ENCODE measurements around the gene OBP2A. TPM values are rescaled to one million over a fixed set of nuclear protein-coding genes. Genes with fewer than 3 reads are reported as not detected.
"Not testable (repeated sequence)": the region's sequence is repeated elsewhere in the genome, so short reads cannot be mapped to it uniquely, and the experiment has no call there.

OBP2A gene
- total RNA-seq, 1 donor from 2014 or later = not detected

DNA sequence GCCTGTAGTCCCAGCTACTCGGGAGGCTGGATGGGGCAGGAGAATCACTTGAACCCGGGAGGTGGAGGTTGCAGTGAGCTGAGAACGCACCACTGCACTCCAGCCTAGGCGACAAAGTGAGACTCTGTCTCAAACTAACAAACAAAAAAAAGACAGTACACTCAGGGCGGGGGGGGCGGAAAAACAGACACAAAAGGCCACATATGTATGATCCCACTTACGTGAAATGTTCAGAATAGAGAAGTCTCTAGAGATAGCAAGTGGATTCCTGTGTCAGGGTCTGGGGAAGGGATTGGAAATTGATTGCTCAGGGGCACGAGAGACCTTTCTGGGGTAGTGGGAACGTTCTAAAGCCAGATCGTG, 33.7 kb upstream of the OBP2A start:
- no peak for DNase-seq (ENCODE audit: low spot score)

DNA sequence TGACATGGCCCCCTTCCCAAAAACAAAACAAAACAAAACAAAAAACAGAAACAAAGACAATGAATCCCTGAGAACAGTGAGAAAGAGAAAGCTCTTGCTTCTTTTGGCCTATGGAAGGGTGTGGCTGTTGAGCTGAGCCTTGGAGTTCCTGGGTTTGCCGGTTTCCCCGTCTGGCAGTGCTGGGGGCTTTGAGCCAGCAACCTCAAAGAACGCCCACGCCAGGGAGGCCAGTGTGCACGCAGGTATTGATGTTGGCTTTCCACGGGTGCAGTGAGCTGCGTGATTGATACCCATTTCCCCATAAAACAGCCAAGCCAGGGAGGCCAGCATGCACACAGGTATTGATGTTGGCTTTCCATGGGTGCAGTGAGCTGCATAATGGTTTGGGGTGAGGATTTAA, 33.0 kb upstream of the OBP2A start:
- DNase-seq (ENCODE audit: low spot score) = no peak

DNA sequence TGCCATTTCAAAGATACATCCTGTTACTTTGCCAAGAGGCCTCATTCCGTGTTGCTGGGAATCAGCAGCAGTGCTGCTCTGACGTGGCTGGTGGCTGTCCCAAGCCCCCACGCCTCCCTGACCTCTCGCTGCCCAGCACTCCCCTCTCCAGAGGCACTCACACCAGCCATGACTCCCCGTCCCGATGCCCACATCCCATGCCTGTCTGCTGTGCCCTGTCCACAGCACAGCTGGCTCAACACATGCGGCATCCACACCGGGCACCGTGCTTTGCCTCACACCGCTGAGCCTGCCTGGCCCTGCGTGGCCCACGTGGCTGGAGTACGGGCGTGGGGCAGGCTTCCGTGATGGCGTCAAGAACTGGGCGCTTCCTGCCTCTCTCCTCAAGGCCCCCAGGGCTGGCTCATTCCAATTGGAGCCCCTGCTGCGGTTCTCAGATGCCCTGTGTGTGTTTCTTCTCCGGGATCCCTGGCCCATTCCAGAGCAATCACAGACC, 32.5 kb upstream of the OBP2A start:
- DNase-seq (ENCODE audit: low spot score) = no peak

DNA sequence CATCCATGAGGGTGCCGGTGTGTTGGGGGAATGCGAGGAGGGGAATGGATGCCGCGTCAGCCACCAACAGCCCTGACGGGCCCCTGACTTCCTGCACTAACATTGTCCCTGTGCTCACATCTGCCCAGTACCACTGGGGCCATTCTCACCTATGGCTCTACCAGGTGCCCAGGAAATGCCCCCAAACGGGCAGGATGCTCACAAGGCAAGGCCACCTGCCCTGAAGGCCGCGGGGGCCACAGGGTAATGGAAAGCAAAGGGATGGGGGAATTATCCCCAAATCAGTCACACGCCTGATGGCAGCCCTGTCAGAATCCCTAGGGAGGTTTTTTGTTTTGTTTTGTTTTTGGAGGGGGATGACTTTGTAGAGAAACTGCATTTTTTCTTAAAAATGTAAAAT, 32.0 kb upstream of the OBP2A start:
- DNase-seq (ENCODE audit: low spot score) = not testable (repeated sequence)

DNA sequence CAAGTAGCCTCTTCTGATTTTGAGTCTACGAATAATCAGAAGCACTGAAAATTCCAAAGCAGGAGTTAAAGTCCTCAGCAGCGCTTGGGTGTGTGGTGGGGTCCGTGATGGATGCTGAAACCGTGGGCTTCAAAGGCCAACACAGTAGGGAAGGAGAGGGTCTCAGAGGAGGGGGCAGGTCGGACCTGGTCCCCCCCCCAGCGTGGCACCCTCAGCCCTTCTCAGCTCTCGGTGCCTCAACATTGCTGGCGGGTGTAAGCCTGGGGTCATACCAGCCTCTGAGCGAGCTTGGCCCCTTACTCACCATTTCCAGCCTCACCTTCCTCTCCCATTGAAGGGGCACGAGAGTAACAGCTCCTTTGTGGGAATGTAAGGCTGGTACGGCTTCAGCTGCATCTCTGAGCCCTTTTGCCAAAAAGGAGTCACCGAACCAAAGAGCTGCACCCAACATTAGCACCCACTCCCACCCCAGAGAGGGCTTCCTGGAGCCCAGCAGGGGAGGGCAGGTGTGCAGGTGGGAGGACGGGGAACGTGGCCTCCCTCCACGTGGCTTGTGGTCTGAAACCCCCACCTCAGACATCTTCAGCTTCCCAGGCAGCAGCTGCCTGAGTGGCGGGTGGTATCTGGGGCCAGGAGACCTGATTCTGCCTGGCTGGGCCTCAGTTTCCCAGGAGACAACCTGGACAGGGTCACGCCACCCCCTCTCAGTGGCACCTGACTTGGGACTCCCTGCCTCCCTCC, 31.4 kb upstream of the OBP2A start:
- no peak for DNase-seq (ENCODE audit: low spot score)

DNA sequence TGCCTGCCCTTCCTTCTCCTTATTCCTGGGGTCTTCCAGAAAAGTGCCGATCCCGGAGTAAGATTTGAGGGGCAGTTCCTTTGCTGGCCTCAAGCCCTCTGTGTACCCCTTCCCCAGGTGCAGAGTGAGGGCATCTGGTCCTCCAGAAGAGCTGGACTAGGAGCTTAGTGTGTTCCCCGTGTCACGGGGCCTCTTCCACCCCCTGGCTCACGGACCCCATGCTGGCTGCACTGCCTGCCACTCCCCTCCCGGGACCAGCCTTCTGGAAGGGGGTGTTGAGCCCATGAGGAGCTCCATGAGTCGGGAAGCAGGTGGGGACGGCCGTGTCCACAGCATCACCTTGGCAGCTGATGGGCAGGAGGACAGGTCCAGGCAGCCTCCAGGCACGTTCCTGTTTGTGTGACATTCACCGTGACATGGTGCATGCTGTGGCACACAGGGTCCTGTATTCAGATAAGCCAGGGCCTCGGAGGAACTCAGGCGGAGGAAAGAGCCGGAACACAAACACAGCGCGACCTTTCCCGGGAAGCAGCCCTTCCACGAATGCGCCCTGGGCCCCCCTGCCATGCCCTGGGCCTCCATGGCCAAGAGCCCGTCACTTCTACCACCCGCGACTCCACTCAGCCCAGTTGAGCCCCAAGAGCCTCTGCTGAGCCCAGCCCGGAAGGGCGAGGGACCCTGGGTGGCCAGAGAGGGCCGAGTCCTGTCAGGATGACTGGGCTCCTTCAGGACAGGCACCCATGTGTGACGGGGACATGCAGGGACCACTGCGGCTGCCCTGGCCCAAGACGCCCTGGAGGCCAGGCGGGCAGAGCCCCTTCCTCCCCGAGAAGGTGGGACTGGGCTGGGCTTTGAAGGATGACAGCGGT, 30.6 kb upstream of the OBP2A start:
- DNase-seq (ENCODE audit: low spot score) = no peak

DNA sequence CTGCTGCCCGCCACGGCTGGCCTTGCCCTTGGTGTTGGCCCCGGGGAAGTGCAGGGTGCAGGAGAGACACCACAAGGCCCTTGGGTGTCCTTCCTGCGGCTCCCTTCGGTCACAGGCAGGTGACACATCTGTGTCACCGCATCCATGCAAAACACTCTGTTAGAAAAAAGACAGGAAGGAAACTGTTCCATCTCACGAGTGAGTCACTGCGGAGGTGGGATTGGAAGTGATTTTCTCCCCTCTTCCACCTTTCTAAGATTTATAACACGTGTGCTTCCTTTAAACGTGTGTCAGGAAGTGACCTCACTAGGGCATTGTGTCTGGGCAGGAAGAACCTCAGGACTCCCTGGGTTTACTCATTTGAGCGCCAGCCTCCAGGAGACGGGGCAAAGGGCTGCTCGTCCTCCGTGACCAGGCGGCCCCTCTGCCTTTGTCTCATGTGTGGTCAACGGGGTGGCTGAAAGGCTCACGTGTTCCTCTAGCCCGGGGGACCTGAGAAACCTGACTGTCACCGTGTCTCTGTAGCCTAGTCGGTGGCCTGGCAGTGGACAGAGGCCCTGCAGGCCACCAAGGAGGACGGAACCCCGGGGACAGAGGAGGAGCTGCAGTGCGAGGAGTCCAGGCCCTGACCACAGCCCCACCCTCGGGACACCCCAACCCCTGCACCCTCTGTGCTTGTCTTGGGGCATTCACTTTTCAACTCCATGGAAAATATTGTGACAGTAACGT, 29.6 kb upstream of the OBP2A start:
- DNase-seq (ENCODE audit: low spot score) = no peak

DNA sequence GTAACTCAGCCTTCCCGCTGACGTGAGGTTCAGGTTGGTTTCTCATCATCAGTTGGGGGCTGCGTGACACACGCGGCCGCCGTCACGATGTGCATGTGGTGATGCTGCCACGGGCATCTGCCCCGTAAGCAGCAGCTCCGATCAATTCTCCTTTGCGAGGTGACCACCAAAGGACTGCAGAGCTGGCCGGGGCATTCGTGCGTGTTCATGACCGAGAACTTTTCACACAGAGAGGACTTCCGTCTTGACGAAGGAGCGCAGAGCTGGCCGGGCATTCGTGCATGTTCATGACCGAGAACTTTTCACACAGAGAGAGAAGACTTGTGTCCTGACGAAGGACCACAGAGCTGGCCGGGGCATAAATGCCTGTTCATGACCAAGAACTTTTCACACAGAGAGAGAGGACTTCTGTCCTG, 28.5 kb upstream of the OBP2A start:
- DNase-seq (ENCODE audit: low spot score) = no peak

DNA sequence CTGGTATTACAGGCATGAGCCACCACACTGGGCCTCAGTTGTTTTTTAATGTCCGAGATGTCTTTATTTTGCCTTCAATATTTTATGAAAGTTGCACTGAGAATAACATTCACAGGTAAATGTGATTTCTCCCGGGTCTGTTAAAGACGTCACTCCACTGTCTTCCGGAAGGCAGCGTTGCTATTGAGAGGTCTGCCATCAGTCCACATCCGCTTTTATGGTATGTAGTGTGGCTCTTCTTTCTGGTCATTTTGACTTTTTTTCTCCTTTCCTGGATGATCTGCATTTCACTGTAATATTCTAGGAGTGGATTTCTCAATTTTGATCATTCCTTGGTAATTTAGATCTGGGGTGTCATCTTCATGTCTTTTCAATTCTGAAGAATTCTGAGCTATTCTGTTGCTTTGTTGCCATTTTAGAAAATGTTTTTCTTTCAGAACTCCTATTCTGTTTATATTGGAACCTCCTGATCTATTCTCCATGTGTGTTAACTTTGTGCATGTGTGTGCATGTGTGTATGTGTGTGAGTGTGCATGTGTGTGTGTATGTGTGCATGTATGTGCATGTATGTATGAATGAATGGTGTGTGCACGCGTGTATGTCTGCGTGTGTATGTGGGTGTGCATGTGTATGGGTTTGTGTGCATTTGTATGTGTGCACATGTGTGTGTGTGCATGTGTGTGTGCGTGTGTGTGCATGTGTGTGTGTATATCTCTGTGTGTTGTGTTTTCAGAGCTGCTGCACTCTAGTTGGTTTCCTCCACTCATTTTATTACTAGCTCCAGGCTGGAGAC, 26.6 kb upstream of the OBP2A start:
- DNase-seq (ENCODE audit: low spot score) = no peak

DNA sequence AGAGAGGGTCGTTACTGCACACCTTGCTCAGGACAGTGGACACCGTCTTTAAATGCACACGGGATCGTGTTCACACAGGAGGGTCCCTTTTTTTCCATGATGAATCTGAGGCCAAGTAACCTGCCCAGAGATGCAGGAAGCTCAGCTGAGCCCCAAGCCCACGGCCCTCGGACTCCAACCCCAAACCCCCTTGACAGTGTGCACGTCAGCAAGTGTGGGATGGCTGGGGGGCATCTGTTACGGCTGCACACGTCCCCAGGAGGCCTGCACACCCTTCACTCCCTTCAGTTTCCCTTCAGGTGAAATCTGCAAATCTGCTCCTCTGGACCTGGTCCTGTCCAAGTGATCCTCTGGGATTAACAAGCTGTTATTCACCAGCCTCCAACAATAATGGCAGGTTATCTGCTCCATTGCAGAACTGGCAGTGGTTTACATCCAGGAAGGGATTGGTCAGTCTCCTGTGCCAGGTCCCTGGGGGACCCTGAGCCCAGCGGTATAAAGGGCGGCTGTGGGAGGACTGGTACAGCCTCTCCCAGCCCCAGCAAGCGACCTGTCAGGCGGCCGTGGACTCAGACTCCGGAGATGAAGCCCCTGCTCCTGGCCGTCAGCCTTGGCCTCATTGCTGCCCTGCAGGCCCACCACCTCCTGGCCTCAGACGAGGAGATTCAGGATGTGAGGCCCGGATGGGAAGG, 24.9 kb upstream of the OBP2A start, which contains the start of gene LCN1:
LCN1 (plus strand) TSS at position 525 of the 692 bp plus-strand sequence; CDS start at position 583, 58 bp downstream.
- DNase-seq (ENCODE audit: low spot score) = no peak

DNA sequence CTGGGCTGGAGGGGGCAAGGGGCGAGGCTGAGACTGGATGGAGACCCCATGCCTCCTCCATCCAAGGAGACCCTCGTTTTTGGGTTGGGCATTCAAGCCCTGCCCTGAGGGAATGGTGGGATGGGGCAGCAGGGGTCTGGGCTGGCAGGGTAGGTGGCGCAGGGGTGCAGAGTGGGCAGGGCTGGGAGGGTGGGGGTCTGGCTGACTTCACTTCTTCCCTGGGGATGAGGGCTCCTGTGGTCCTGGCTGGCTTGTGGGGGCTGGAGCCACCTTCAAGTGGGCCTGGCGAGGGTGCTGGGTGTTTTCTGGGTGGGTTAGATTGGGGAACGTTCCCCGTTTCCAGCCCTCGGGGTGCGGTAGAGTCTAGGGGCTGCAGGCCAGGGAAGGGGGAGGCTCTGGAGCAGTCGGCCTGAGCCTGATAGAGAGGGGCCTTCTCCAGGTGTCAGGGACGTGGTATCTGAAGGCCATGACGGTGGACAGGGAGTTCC, 24.3 kb upstream of the OBP2A start:
- no peak for DNase-seq (ENCODE audit: low spot score)

DNA sequence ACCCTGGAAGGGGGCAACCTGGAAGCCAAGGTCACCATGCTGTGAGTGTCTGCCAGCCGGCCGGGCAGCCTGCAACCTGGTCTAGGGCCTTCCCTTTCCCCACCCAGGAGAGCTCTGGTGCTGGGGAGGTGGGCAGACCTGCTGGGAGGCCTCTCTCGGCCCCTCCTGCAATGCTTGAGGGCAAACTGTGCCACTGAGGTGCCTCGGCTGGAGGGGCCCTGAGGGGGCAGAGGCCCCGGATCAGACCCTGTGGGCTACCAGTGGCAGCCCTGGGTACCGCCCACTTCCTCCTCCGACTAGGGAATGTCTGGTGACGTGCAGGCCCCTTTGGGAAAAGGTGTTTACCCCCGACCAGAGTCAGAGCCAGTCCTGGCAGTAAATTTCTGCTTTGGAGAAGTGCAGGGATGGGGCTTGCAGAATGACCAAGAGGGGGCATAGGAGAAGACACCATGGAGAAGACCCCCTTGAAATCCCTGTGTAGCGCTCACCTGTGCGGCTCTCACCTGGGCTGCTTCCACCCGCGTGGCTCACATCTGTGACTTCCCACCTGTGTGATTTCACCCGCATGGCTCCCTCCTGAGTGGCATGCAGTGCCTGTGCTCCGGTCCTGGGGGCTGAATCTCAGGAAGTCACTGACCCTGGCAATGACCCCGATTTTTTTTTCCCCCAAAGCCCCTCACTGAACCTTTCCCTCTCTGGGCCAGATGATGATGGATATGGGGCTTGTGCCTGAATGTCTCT, 23.6 kb upstream of the OBP2A start:
- no peak for DNase-seq (ENCODE audit: low spot score)

DNA sequence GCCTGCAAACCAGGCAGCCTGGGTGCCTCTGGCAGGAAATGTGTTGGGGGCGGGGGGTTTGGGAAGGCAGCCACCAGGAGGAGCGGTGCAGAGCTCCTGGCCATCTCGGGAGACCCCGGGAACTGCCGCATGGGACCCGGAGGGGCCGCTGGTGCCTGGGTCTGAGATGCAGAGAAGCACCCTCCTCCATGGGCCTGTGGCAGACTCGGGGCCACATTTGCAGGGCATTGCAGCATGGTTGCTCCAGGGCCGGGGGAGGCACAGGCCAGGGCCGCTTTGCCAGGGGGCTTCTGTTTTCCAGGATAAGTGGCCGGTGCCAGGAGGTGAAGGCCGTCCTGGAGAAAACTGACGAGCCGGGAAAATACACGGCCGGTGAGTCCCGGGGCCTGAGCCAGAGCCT, 23.0 kb upstream of the OBP2A start:
- DNase-seq (ENCODE audit: low spot score) = no peak

DNA sequence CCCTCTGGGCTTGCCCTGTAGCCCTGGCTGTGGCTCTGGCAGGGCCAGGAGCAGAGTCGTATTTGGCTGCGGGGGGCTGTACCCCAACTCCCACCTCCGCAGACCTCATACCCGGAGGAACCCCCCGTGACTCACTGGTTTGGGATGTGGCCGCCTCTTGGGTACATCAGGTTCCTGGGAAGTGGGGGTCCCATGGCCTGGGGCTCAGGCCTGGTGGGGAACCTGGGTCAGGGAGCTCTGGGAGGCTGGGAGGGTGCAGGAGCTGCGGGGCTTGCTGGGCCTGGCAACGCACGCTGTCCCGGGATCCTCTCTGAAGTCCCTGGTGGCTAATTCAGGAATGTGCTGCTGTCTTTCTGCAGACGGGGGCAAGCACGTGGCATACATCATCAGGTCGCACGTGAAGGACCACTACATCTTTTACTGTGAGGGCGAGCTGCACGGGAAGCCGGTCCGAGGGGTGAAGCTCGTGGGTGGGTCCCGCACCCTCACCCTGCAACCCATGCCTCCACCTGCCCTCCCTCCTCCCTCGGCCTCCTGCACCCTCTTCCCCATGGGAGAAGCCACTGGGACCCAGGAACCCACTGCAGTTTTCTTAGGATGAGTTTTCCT, 22.3 kb upstream of the OBP2A start:
- DNase-seq (ENCODE audit: low spot score) = no peak

DNA sequence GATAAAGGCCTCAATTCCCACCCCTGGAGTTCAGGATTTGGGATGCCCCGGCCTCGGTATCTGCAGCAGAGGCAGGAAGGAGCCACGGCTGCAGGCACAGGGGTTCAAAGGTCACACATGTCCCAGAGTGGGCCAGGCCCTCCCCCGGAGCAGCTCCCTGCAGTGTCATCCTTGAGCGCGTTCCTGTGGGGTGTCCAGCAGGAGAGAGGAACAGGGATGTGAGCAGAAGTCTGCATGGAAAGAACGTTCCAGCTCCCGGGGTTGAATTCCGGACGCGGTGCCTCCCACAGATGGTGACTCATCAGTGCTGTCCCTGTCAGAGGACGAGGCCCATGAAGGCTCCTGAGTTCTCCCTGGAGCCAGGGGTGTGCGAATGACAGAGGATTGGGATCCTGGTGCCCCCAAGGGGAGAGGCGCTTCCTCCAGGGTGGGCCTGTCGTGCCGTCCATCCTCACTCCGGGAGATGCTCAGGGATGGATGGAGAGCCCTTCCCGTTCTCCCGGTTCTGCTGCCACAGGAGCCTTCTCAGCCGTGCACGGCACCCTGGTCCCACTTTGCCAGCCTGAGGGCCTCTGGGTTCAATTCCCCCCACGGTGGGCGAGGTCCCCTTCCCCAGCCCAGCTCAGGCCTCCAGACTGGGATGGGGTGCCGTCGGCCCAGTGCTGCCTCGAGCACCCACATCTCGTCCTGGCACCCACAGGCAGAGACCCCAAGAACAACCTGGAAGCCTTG, 21.6 kb upstream of the OBP2A start:
- DNase-seq (ENCODE audit: low spot score) = no peak

DNA sequence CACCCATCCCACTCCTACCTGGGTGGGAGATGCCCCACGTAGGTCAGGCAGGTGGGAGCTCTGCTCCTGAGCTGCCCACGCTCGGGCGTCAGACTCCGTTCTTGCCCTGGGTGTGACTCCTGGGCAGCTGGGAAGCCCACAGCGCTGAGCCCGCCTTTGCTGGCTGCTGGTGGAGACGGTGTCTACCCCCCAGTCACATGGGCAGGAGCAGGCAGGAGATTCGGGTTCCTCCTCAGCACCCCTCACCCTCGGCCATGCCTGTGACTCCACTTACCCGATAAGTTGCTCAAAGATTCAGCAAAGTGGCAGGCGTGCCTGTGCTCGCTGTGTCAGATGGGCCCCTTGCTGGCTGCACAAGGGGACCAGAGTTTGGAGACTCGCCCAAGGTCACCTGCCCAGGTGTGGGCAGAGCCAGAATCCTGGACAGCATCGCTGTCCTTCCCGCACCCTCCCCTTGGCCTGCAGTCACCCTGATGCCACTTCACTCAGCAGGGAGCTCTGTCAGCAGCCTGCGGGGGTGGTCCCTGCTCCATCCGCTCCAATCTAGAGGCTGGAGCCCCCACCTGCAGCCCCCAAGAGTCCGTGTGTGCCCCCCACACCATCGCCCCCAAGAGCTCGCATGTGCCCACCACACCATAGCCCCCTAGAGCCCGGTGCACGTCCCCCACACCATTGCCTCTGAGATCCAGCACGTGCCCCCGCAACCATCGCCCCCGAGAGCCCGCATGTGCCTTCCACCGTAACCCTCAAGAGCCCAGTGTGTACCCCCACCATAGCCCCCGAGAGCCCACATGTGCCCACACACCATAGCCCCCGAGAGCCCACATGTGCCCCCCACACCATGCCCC, 20.5 kb upstream of the OBP2A start:
- DNase-seq (ENCODE audit: low spot score) = no peak

DNA sequence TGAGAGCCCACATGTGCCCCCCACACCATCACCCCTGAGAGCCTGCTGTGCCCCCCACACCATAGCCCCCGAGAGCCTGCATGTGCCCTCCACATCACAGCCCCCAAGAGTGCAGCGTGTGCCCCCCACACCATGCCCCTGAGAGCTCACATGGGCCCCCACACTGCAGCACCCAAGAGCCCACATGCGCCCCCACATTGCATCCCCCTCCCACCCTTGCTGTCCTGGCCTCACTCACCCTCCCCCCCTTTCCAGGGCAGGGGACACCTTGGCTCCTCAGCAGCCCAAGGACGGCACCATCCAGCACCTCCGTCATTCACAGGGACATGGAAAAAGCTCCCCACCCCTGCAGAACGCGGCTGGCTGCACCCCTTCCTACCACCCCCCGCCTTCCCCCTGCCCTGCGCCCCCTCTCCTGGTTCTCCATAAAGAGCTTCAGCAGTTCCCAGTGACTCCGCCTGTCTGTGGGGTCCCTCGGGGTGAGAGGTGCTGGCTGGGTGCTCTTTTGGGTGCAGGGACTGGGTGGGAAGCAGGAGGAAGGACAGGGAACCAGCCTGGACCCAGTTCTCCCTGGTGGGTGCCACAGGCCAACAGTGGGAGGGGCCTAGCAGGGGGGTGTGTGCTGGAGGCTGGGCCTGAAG, 19.7 kb upstream of the OBP2A start:
- DNase-seq (ENCODE audit: low spot score) = no peak

Data from mucosa of gallbladder (tissue), 1 donor.